ENCODE results near the gene DPH5. TPM values are rescaled to one million over a fixed set of nuclear protein-coding genes. Genes with fewer than 3 reads are reported as not detected.
"Not testable (repeated sequence)": the region's sequence is repeated elsewhere in the genome, so short reads cannot be mapped to it uniquely, and the experiment has no call there.

Gene DPH5
- 10 to 100 TPM; 13.8 to 32.8 (median 23.6) TPM for total RNA-seq

- H3K27me3 ChIP-seq: no peaks in the 10 kb centered on the region
- H3K27ac ChIP-seq: peak within 1 kb of the TSS in 2 of 3 donors; percentile 80 to 91
- intact Hi-C loops (cut with DNase I): no loop called here
- WGBS, 2 donors: 0 to 1% methylated on average over 26 to 34 of the region's 37 CpGs
- peak within 1 kb of the TSS; percentile 25 to 62 (median 49) for H3K4me3 ChIP-seq (replicated peaks in 1 of 3)
- H3K36me3 ChIP-seq: no peaks in the 10 kb centered on the region
- peaks cover 5 to 11% of the 10 kb centered on the region in 2 donors for H3K4me1 ChIP-seq
- no peaks in the 10 kb centered on the region for H3K9me3 ChIP-seq
- DNase-seq: peak; percentile 87 to 89
- peak in 1 of 2 donors; percentile 58 for TF ChIP-seq POLR2A (IDR thresholded peaks at IDR 0.05)
- TF ChIP-seq CTCF (IDR thresholded peaks at IDR 0.05): peak in 1 of 6 experiments; percentile 3
Measured at GRCh38 chr1:101025657-101026429, at the start of gene DPH5. Gene DPH5 (minus strand): TSS chr1:101025784. CDS start chr1:101025443, 341 bp downstream.

GRCh38 chr1:101073836-101074235 lies 48.3 kb upstream of the DPH5 start:
- no peaks in the 10 kb centered on the region for H3K4me1 ChIP-seq
- intact Hi-C loops (cut with DNase I): no loop called here
- H3K4me3 ChIP-seq (replicated peaks in 1 of 3): no peak overlapping the region
- no peaks in the 10 kb centered on the region for H3K36me3 ChIP-seq
- TF ChIP-seq POLR2A (IDR thresholded peaks at IDR 0.05): no peak
- TF ChIP-seq CTCF (IDR thresholded peaks at IDR 0.05): no peak
- no peaks in the 10 kb centered on the region for H3K27me3 ChIP-seq
- no peak for DNase-seq
- 96 to 98% methylated on average over 2 of the region's 2 CpGs for WGBS, 2 donors
- H3K9me3 ChIP-seq: no peaks in the 10 kb centered on the region
- no peak overlapping the region for H3K27ac ChIP-seq

- Histone ChIP-seq H3K4me3 (replicated peaks in 1 of 3) (no peak overlapping the region), H3K36me3 (no peaks in the 10 kb centered on the region), H3K27me3 (no peaks in the 10 kb centered on the region), H3K9me3 (no peaks in the 10 kb centered on the region), H3K4me1 (no peaks in the 10 kb centered on the region), H3K27ac (no peak overlapping the region)
- intact Hi-C loops (cut with DNase I): no loop called here
- DNase-seq: no peak
- TF ChIP-seq POLR2A (IDR thresholded peaks at IDR 0.05): no peak
- TF ChIP-seq CTCF (IDR thresholded peaks at IDR 0.05): no peak
- WGBS, 2 donors: 77 to 82% methylated on average over 1 of the region's 1 CpG
Measured at GRCh38 chr1:101071470-101071891, 45.9 kb upstream of the DPH5 start.

- H3K36me3 ChIP-seq: no peaks in the 10 kb centered on the region
- no peaks in the 10 kb centered on the region for H3K9me3 ChIP-seq
- H3K4me1 ChIP-seq: no peaks in the 10 kb centered on the region
- H3K27me3 ChIP-seq: no peaks in the 10 kb centered on the region
- intact Hi-C loops (cut with DNase I): no loop called here
- no peak overlapping the region for H3K4me3 ChIP-seq (replicated peaks in 1 of 3)
- DNase-seq: no peak
- 77 to 78% methylated on average over 4 of the region's 4 CpGs for WGBS, 2 donors
- TF ChIP-seq POLR2A (IDR thresholded peaks at IDR 0.05) (no peak), CTCF (IDR thresholded peaks at IDR 0.05) (no peak)
- H3K27ac ChIP-seq: no peak overlapping the region
Measured at GRCh38 chr1:101069158-101069557, 43.6 kb upstream of the DPH5 start.

- H3K9me3 ChIP-seq; H3K4me1 ChIP-seq; DNase-seq; H3K4me3 ChIP-seq (replicated peaks in 1 of 3); H3K36me3 ChIP-seq; H3K27me3 ChIP-seq; H3K27ac ChIP-seq; intact Hi-C loops (cut with DNase I): not testable (repeated sequence)
- 84 to 95% methylated on average over 1 of the region's 1 CpG for WGBS, 2 donors
Measured at GRCh38 chr1:101066937-101067335, 41.4 kb upstream of the DPH5 start.
